Effector CD4-positive, alpha-beta T cell (primary cell): ENCODE data around the gene RNF11.
"Not testable (repeated sequence)": the region's sequence is repeated elsewhere in the genome, so short reads cannot be mapped to it uniquely, and the experiment has no call there.

Experiments
- DNase-seq: peaks from one replicate; pipeline ENCODE4 v3.0.0-alpha.2; 2020

Gene RNF11

GRCh38 chr1:51228471-51228870, 7.6 kb upstream of the RNF11 start:
- not testable (repeated sequence) for DNase-seq

- no peak for DNase-seq
Measured at GRCh38 chr1:51230501-51231078, 5.5 kb upstream of the RNF11 start.

DNA sequence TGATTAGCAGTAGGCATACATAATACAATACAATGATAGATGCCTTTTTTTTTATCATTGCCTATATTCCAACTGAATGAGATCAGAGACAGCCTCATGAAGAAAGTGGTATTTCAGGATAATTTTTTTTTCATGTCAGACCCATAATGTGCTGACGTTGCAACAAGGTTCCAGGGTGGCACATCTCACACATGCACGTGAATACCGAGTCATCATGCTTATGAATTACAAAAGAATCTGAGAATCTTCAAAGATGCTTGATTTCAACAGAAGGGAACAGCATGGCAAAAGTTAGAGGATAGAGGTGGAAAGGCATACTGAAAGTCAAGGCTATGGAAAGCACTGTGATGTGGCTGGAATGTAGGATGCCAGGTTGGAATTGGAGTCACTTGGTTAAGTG, 5.0 kb upstream of the RNF11 start:
- DNase-seq = no peak

- no peak for DNase-seq
Measured at GRCh38 chr1:51231896-51232295, 4.2 kb upstream of the RNF11 start.

GRCh38 chr1:51234236-51234635, 1.8 kb upstream of the RNF11 start:
- not testable (repeated sequence) for DNase-seq

GRCh38 chr1:51234721-51235425, 1.2 kb upstream of the RNF11 start:
- DNase-seq = peak; percentile 28

DNA sequence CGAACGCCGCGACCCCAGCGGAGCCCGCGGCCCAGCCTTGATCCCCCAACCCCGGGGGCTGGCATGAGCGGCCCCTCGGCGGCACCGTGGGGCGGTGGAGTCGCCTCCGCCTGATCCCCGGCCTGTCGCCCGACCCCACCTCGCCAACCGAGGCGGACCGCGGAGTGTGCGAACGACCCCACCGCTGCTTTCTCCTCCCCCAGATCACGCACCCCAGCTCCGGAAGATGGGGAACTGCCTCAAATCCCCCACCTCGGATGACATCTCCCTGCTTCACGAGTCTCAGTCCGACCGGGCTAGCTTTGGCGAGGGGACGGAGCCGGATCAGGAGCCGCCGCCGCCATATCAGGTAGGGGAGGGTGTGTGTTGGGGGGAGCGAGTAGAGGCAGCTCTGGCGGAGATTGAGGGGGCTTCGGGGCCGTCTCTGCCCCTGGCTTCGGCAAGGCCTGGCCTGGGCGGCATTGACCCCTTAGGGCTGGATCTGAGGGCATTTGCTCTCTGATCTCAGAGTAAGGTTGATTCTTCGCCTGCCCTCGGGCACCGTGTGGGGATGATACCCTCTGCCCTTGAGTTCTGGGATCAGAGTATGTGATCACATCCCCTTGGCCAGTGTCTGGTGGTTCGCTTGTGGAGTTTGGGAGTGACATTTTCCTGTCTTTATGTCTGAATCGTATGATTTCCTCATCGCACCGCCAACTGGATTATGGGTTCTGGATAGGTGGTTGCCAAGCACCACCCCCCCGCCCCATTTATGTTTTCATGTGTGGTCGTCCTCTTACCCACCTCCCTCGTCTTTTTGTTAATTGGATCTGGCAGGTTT, 668 bp downstream of the RNF11 start:
- DNase-seq = peak; percentile 23

DNA sequence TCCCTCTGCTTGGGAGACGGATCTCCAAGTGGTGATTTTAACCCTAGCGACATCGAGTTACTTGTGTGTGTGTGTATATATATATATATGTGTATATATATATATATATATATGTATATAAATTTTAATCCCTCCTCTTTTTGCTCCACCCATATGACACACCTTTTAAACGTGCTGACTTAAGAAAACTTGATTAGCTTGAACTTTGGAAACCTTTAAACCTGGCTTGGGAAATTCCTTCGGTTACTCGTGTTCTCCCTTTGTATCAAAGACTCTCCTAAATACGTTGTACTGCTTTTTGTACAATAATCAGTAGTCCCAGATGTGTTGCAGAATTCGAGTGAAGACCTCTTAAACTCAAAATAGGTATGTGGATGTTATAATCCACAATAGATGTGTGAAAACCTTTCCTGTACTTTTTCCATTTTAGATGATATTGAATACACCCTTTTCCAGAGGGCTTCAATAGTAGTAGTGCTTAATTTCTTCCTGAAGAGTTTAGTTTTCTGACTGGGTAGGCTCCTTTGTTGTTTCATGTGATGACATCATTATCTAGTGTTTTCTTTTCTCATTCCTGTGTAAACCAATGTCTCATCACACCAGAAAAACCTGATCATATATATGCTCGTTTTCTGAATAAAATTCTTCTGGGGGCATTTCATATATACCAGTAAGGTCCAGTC, 1.4 kb downstream of the RNF11 start:
- no peak for DNase-seq

GRCh38 chr1:51238034-51238403, 1.9 kb downstream of the RNF11 start:
- no peak for DNase-seq

DNA sequence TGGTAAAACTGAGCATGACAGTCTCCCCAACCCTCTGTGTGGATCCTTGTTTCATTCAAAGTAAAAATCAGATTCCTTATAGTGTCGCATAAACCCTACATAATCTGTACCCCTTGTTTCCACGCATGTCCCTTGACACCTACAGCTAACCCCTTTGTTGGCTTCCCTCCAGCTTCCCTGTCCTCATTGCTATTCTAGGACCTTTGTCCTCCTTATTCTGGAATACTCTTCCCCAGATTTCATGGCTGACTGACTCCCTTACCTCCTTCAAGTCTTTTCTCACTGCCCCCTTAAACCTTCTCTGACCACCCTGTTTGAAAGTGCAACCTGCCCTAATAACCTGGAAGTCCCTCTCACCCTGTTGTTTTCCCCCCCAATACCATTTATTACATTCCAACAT, 4.0 kb downstream of the RNF11 start:
- no peak for DNase-seq

DNA sequence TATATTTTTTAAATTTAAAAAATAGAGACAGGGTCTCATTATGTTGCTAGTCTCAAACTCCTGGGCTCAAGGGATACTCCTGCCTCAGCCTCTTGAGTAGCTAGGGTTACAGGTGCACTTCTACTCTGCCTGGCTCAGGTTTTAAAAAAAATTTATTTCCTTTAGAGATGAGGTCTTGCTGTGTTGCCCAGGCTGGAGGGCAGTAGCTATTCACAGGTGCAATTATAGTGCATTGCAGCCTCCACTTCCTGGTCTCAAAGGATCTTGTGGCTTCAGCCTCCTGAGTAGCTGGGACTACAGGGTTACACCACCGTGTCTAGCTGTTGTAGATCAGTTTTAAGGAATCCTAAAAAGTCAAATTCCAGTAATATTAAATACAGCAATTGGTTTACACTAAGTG, 5.0 kb downstream of the RNF11 start:
- no peak for DNase-seq

- DNase-seq = no peak
Measured at GRCh38 chr1:51242546-51242945, 6.5 kb downstream of the RNF11 start.

GRCh38 chr1:51247022-51247421, 10.9 kb downstream of the RNF11 start:
- no peak for DNase-seq

DNA sequence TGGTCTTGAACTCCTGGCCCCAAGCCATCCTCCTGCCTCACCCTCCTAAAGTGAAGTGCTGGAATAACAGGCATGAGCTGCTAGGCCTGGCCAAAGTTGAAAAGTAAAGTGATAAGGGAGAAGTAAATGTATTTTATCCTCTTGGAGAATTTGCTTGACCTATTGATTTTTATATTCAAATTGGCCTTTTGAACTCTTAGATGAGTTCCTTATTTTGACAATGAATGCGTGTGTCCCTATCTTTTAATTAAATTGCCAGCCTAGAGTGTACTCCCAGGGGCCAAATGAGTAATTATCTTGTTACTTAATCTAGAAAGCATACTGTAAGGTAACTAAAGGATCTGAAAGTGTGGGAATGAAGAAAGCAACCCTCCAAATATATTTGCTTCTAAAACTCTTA, 11.4 kb downstream of the RNF11 start:
- DNase-seq = no peak

DNA sequence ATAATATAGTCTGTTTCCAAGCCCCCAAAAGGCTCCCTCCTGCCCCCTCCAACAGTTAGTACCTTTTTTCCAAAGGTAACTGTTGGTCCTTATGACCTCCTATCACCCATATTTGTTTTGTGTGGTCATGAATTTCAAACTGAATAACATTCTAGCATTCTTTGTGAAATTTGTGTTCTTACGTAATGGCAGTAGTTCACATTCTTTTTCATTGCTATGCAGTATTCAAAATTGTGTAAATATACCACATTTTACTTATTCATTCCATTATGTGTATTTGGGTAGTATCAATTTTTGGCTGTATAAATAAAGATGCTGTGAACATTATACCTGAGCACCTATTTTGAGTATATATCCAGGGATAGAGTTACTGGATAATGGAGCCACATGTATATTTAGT, 13.4 kb downstream of the RNF11 start:
- DNase-seq = no peak

- not testable (repeated sequence) for DNase-seq
Measured at GRCh38 chr1:51250729-51251128, 14.7 kb downstream of the RNF11 start.

DNA sequence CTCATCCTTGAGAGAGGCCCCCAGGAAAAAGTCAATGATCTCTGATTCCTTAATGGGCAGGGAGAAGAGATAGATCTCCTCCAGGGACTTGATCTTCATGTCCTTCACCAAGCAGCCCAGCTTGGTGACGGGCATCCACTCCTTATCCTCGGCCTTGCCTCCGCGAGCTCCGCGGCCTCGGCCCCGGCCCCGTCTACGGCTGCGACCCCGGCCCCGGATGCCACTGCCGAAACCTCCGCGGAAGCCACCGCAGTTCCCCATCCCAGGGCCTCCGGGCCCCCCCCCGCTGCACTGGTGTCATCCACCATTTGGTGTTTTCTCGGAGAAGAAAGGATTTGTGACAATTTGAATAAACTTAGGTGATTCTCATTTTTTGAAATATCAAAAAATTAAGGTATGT, 15.1 kb downstream of the RNF11 start:
- DNase-seq = not testable (repeated sequence)

DNA sequence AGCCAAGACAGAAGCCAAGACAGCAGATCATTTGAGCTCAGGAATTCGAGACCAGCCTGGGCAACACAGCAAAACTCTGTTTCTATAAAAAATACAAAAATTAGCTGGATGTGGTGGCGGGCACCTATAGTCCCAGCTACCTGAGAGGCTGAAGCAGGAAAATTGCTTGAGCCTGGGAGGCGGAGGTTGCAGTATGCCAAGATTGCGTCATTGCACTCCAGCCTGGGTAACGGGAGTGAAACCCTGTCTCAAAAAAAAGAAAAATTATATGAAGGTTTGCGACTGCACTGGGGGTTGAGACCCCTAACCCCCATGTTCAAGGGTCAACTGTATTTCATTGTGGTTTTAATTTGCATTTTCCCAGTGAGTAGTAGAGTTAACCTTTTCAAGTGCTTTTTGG, 16.3 kb downstream of the RNF11 start:
- no peak for DNase-seq

DNA sequence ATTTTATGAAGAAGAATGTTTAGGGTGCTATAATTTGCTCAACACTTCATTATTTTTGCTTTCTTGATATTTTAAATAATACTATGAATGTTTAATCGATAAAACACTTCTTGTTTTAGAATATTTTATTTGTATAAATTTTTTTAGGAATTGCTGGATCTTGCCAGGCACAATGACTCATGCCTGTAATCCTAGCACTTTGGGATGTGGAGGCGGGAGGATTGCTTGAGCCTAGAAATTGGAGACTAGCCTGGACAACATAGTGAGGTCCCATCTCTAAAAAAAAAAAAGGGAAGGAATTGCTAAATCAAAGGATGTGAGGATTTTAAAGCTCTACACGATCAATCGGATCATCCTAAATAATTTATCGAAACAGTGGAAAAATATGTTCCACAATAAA, 17.6 kb downstream of the RNF11 start:
- no peak for DNase-seq

- no peak for DNase-seq
Measured at GRCh38 chr1:51255331-51255730, 19.3 kb downstream of the RNF11 start.

DNA sequence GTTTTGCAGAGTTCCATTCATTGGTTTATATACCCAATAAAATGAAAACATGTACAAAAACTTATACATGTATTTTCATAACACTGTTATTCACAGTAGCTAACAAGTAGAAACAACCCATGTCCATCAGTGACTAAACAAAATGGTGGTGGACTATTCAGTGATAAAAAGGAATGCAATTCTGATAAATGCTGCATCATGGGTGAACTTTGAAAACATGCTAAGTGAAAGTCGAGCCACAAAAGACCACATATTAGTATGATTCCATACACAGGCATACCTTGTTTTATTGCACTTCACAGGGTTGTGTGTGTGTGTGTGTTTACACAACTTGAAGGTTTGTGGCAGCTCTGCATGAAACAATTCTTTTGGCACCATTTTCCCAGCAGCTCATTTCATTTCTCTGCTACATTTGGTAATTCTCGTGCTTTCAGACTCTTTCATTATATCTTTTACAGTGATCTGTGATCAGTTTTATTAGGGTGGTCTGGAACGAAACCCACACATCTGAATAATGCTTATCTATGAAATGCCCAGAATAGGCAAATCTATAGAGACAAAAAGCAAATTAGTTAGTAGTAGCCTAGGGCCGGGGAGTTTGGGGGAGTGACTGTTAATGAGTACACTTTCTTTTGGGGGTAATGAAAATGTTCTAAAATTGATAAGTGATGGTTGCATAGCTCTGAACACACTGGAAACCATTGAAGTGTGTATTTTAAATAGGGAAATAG, 27.2 kb downstream of the RNF11 start:
- DNase-seq = no peak

- DNase-seq = no peak
Measured at GRCh38 chr1:51264451-51264850, 28.4 kb downstream of the RNF11 start.

DNA sequence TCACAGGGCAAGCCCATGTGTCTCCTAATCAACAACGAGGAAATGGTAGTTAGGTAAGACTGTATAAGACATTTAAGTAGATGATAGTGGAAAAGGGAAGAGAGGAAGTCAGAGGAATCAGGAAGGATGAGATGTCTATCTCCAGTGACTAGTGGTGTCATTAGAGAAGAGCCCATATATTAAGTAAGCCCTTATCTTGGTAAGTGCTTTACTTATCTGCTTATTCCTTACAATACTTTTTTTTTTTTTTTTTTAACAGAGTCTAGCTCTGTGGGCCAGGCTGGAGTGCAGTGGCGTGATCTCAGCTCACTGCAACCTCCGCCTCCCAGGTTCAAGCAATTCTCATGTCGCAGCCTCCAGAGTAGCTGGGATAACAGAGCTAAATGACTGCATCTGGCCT, 29.5 kb downstream of the RNF11 start:
- DNase-seq = no peak
